ENCODE results near the gene GUCA2B.

Gene GUCA2B

DNA sequence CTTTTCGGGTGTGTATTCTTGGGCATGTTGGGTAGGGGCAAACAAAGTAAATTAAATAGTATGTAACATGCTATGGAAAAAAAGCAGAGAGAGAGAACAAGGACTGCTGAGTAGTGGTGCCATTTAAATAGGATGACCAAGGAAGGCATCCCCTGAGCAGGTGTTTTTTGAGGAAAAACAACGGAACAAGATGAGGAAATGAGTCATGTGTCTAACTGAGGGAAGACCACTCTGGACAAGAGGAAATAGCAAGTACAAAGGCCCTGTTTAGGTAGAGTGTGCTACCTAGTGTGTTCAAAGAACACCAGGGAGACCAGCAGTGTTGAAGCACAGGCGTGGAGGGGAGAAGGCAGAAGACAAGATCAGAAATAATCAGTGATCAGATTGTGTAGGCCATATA is 31.4 kb downstream of the GUCA2B start:
- Histone ChIP-seq H3K9me3 (no peaks in the 10 kb centered on the region), H3K4me1 (ENCODE audit: control insufficient read depth in 1 of 2, insufficient read depth in 1 of 2, low read depth in 1 of 2, low read length in 1 of 2) (no peaks in the 10 kb centered on the region), H3K36me3 (peaks cover 63% of the 10 kb centered on the region), H3K27ac (no peak overlapping the region), H3K27me3 (no peaks in the 10 kb centered on the region), H3K4me3 (ENCODE audit: low read depth in 1 of 2, low read length in 1 of 2) (no peak overlapping the region)
- TF ChIP-seq, protein P1, sequence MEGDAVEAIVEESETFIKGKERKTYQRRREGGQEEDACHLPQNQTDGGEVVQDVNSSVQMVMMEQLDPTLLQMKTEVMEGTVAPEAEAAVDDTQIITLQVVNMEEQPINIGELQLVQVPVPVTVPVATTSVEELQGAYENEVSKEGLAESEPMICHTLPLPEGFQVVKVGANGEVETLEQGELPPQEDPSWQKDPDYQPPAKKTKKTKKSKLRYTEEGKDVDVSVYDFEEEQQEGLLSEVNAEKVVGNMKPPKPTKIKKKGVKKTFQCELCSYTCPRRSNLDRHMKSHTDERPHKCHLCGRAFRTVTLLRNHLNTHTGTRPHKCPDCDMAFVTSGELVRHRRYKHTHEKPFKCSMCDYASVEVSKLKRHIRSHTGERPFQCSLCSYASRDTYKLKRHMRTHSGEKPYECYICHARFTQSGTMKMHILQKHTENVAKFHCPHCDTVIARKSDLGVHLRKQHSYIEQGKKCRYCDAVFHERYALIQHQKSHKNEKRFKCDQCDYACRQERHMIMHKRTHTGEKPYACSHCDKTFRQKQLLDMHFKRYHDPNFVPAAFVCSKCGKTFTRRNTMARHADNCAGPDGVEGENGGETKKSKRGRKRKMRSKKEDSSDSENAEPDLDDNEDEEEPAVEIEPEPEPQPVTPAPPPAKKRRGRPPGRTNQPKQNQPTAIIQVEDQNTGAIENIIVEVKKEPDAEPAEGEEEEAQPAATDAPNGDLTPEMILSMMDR (IDR thresholded peaks at IDR 0.05), result no peak

DNA sequence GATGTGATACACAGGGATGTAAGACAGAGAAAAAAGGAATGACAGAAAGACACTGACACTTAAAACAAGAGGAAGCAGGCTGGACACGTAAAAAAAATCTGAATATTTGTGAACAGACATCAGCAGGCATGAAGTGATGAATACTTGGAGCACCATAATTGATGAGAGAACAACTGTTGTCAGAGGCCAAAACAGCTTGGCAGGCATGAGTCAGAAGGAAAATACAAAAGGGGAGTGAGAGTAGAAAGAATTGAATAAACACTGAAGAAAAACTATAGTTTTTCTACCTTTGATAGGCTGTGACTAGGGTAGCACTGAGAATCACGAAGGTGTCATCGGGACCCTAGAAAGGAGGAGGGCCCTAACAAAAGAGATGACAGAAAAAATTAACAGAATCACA is 32.9 kb downstream of the GUCA2B start:
- Histone ChIP-seq H3K27ac (no peak overlapping the region), H3K36me3 (peaks cover 62% of the 10 kb centered on the region), H3K4me3 (ENCODE audit: low read depth in 1 of 2, low read length in 1 of 2) (no peak overlapping the region), H3K27me3 (no peaks in the 10 kb centered on the region), H3K9me3 (peaks cover under 1% of the 10 kb centered on the region), H3K4me1 (ENCODE audit: control insufficient read depth in 1 of 2, insufficient read depth in 1 of 2, low read depth in 1 of 2, low read length in 1 of 2) (no peaks in the 10 kb centered on the region)
- TF ChIP-seq, protein P1 (IDR thresholded peaks at IDR 0.05), result no peak

DNA sequence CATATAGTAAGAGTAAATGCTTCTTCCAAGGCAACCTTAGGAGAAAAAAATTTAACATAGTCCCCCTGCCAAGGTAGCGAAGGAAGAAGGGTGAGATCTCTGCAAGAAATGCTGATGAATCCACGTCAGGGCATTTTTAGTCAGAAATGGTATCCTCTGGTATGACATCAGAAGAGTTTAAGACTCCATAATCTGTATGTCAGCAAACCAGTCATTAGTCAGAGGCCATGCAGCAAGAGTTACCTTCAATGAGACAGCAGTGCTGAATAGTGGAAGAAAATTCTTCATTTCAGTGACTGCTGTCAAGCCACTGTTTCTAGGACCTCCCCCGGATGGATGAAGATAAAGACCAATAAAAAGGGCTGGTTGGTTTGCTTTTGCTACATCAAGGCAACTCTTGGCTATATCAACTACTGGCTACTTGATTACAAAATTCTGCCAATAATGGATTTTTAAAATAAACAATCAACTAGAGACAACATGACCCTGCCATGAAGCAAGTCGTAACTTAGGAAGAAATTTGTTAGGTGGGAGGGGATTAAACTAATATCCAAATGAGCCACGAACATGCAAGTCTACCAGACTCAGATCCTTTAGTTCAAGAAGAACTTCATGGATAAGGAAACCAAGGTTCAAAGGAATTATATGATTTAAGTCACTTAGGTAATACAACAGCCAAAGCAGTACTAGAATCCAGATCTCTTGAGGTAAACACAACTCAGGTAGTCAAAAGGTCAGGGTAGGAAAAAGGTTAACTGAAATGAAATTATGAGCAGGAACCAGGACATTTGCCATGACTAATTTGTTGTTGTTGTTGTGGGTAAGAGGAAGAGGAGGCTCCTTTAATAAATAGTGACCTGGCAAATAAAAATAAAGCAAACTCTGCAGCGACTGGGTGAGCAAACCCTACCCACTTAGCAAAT is 37.0 kb downstream of the GUCA2B start:
- Histone ChIP-seq H3K4me3 (ENCODE audit: low read depth in 1 of 2, low read length in 1 of 2) (no peak overlapping the region), H3K27me3 (no peaks in the 10 kb centered on the region), H3K4me1 (ENCODE audit: control insufficient read depth in 1 of 2, insufficient read depth in 1 of 2, low read depth in 1 of 2, low read length in 1 of 2) (no peaks in the 10 kb centered on the region), H3K9me3 (peaks cover 3% of the 10 kb centered on the region), H3K36me3 (peaks cover 59% of the 10 kb centered on the region), H3K27ac (no peak overlapping the region)
- TF ChIP-seq, protein P1 (IDR thresholded peaks at IDR 0.05), result no peak

DNA sequence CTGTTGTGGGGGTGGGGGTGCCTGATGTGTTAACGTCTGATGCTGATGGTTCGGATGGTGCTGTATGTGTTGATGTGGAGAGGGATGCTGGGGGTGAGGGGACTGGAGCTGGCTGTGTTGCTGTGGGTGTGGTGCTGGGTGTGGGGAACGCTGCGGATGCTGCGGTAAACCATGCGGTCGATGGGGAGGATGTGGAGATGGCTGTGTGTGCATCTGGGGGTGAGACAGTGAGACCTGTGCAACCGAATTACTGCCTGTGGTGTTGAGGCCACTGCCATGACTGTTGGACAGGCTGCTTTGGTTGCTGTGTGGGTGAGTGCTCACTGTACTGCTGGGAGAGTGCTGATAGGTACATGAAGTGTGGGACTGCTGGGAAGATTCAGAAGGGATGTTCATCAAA is 38.1 kb downstream of the GUCA2B start:
- H3K27me3 ChIP-seq, result no peaks in the 10 kb centered on the region
- no peak overlapping the region for H3K27ac ChIP-seq
- H3K9me3 ChIP-seq, result peaks cover 3% of the 10 kb centered on the region
- TF ChIP-seq, protein P1 (IDR thresholded peaks at IDR 0.05), result no peak
- no peaks in the 10 kb centered on the region for H3K4me1 ChIP-seq (ENCODE audit: control insufficient read depth in 1 of 2, insufficient read depth in 1 of 2, low read depth in 1 of 2, low read length in 1 of 2)
- no peak overlapping the region for H3K4me3 ChIP-seq (ENCODE audit: low read depth in 1 of 2, low read length in 1 of 2)
- peaks cover 68% of the 10 kb centered on the region for H3K36me3 ChIP-seq

DNA sequence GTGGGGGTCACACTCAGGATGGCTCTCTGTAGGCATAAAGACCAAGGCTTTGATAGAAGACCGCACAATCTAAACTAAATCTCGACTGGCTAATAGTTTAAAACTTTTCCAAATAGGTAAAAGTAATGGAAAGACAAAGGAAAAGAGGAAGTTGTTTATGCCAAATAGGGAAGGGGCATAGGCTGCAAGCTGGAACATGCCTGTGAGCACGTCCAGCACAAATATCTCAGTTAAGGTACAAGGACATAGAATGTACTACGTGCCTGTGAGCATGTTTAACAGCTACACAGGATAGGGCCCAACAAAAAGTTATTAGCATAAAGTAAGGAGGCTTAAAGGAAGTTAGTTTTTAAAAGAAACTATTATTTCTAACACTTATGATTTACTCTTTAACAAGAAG is 38.9 kb downstream of the GUCA2B start:
- Histone ChIP-seq H3K4me1 (ENCODE audit: control insufficient read depth in 1 of 2, insufficient read depth in 1 of 2, low read depth in 1 of 2, low read length in 1 of 2) (no peaks in the 10 kb centered on the region), H3K9me3 (peaks cover 3% of the 10 kb centered on the region), H3K27me3 (no peaks in the 10 kb centered on the region), H3K27ac (no peak overlapping the region), H3K4me3 (ENCODE audit: low read depth in 1 of 2, low read length in 1 of 2) (no peak overlapping the region), H3K36me3 (peaks cover 68% of the 10 kb centered on the region)
- TF ChIP-seq, protein P1 (IDR thresholded peaks at IDR 0.05), result no peak
